ENCODE measurements around the gene HAGH. TPM values are rescaled to one million over a fixed set of nuclear protein-coding genes. Genes with fewer than 3 reads are reported as not detected.

The HAGH gene
- total RNA-seq, 1 experiment from 2014 or later = 35.9 TPM

GRCh38 chr16:1775006-1775845, 51.4 kb downstream of the HAGH start:
- no peak for DNase-seq (ENCODE audit: low read depth)

- DNase-seq (ENCODE audit: low read depth) = no peak
These were observed 52.2 kb downstream of the HAGH start for GRCh38 chr16:1774448-1774780.

- no peak for DNase-seq (ENCODE audit: low read depth)
These were observed 52.8 kb downstream of the HAGH start for GRCh38 chr16:1773703-1774447.

GRCh38 chr16:1772908-1773702, 53.5 kb downstream of the HAGH start, which contains the start of gene MRPS34:
Gene MRPS34, minus strand, starts transcription at chr16:1773134. Its CDS starts 15 bp downstream, at chr16:1773119.
- peak; percentile 73 for DNase-seq (ENCODE audit: low read depth)

DNA sequence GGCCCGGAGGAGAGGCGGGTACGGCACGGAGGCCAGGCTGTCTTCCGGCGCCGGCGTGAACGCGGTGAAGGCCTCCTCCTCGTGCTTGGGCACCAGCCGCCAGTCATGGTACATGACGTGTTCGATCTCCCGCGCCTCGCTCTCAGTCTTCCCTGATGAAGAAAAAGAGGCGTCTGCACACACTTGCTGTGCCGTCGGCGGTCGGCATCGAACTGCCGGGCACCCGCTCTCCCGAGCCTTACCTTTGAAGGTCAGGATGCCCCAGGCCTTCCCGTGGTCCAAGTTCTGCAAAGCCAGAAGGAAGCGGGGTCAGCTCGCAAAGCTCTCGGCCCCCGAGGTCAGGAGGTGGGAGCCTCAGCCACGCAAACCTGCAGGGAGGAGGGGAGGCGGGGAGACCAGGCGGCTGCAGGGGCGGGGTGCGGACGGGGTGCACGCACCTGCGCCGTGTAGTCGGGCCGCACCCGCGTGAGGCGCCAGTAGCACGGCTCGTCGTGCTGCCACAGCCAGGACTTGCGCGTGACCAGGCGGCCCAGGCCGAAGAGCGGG, 54.2 kb downstream of the HAGH start, which contains the start of gene EME2:
TSS of gene EME2 (plus strand) at position 449 of the 546 bp plus-strand sequence. CDS start 418 bp downstream, outside the sequence.
- DNase-seq (ENCODE audit: low read depth) = peak; percentile 38

DNA sequence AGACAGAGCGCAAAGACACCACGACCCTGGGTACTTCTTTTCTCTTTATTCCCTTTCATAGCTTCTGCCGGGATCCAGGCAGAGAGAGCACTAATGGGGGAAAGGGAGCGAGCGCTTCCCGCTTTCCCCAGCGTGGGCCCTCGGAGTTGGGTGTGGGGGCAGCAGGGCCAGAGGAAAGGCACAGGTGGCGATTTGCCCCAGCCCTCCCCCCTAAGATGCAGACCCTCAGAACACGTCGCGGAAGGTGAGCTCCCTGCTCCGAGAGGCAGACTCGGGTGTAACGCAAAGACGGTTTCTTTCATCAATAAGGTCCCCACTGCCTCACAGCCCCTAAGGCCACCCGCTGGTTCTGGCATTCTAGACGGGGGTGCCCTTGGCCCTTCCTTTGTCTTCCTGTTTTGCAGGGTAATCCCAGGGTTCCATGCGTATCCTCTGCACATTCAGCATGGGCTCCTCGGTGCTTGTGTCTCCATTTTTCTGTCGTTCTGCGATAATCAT, 54.7 kb downstream of the HAGH start:
- no peak for DNase-seq (ENCODE audit: low read depth)

DNA sequence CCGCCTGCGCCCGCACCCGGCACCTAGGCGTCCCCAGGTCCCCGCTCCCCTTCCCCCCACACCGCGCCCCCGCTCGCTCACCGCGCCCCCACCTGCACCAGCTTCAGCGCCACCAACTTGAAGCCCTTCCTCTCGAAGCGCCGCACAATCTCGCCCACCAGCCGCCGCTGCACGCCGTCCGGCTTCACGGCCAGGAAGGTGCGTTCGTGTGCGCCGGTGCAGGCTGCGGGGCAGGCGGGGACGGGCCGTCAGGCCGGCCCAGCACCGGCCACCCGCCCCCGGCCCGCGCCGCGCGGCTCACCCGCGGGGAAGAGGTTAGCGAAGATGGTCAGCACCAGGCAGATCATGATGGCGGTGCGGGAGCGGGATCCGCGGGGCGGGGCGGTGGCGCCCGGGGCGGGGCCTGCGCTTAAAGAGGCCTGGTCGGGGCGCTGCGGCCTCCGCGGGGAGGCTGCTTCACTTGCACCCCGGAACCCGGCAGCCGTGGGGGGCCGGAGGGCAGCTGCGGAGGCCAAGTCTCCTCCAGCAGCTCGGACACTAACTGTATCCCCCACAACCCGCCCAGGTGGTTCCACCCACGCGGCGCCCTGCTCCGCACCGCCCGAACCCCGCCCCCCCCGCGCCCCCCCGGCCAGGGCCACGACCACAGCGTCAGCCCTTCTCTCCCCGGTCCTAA, 55.3 kb downstream of the HAGH start, which contains the start of gene NME3:
TSS of gene NME3 (minus strand) at position 356 of the 676 bp plus-strand sequence. CDS start at position 347, 9 bp downstream.
- no peak for DNase-seq (ENCODE audit: low read depth)

- no peak for DNase-seq (ENCODE audit: low read depth)
These were observed 56.1 kb downstream of the HAGH start for GRCh38 chr16:1770328-1771187.

GRCh38 chr16:1769402-1770300, 57.0 kb downstream of the HAGH start:
- no peak for DNase-seq (ENCODE audit: low read depth)

DNA sequence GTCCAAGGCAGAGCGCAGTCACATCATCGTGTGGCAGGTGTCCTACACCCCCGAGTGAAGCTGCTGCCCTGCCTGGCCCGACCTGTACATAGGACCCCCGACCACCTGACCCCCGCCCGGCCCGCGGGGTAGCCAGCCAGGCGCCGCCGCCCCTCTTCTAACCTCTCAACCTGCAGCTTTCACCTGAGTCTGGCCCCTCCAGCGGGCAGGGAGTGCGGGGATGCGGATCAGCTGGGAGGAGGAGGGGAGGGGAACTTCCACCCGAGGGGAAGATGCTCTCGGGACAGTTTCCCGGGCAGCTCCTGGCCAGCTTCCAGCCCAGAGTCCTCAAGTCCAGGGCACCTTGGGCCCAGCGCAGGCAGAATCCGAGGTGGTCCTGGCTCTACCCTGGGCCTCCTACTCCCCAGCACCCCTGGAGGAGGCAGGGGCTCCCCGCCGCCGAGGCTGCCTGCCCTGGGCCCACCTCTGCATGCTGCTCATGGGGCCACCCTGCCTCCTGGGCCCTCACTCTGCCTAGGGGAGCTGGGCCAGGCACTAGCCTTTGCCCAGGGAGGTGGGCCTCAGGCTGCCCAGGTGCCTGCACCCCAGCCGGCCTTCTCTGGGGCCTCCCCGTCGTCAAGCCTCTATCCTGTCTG, 57.7 kb downstream of the HAGH start:
- no peak for DNase-seq (ENCODE audit: low read depth)

DNA sequence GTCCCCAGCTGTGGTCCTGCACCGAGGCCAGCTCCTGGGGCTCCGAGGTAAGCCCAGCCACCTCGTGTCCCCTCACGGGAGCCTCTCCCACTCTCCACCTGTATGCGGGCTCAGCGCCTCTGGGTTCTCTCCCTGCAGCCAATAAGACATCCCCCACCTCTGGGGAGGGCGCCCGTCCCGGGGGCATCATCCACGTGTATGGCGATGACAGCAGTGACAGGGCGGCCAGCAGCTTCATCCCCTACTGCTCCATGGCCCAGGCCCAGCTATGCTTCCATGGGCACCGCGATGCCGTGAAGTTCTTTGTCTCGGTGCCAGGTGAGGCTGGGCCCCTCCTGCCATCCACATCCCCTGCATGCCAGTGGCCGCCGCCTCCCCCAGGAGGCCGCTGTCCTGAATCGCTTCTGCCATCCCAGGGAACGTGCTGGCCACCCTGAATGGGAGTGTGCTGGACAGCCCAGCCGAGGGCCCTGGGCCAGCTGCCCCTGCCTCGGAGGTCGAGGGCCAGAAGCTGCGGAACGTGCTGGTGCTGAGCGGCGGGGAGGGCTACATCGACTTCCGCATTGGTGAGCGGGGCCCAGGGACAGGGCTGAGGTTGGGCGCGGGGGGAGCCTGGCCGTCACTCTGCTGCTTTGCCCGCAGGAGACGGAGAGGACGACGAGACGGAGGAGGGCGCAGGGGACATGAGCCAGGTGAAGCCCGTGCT, 58.4 kb downstream of the HAGH start:
- no peak for DNase-seq (ENCODE audit: low read depth)

DNA sequence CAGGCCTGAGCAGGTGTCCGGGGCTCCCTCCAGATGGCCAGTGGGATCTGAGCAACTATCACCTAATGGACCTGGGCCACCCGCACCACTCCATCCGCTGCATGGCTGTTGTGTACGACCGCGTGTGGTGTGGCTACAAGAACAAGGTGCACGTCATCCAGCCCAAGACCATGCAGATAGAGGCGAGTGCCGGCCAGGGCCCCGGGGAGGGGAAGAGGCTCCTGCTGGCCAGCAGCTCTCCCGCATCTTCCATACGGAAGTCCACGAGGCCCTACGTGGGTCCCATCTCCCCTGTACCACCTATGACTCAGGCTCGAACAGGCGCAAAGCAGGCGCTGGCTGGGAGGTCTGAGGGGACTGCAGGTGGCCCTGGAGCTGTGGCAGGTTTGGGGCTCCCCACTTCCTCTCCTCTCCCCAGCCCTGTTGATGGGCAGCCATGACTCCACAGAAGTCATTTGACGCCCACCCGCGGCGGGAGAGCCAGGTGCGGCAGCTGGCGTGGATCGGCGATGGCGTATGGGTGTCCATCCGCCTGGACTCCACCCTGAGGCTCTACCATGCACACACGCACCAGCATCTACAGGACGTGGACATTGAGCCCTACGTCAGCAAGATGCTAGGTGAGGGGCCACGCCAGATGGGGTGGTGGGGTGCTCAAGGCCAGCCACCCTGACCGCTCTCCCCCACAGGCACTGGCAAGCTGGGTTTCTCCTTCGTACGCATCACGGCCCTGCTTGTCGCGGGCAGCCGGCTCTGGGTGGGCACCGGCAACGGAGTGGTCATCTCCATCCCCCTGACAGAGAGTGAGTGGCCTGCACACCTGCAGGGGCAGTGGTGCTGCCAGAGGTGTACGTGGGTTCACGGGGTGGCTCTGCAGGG, 59.3 kb downstream of the HAGH start:
- no peak for DNase-seq (ENCODE audit: low read depth)

DNA sequence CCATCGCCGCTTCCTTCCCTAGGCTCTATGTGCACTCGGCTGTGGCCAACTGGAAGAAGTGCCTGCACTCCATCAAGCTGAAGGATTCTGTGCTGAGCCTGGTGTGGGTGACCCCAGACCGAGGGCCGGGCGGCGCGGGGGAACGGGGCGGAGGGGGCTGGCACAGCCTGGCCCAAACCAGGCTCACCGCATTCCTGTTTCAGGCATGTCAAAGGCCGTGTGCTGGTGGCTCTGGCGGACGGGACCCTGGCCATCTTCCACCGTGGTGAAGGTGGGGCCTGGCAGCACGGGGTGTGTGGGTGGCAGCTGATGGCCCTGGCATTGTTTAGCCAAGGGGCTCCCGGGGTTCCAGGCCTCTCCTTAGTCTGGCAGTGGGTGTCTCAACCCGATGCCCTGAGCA, 59.9 kb downstream of the HAGH start:
- no peak for DNase-seq (ENCODE audit: low read depth)

DNA sequence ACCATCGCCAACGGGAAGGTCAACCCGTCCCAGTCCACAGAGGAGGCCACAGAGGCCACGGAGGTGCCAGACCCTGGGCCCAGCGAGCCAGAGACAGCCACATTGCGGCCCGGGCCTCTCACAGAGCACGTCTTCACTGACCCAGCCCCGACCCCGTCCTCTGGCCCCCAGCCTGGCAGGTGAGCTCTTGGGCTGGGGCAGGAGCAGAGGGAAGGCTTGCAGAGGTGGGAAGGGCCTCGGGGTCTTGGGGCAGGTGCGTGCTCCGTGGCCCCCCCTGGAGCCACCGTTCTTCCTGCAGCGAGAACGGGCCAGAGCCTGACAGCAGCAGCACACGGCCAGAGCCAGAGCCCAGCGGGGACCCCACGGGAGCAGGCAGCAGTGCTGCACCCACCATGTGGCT, 60.4 kb downstream of the HAGH start:
- DNase-seq (ENCODE audit: low read depth) = no peak

GRCh38 chr16:1765826-1766225, 60.8 kb downstream of the HAGH start:
- no peak for DNase-seq (ENCODE audit: low read depth)

GRCh38 chr16:1764971-1765370, 61.7 kb downstream of the HAGH start:
- no peak for DNase-seq (ENCODE audit: low read depth)

Data from HT1080 (cell line).